Measurements from ENCODE around the gene KAZN.

KAZN gene

GRCh38 chr1:15100880-15101760, 502.6 kb downstream of the KAZN start:
- no peak for DNase-seq
- Histone ChIP-seq H3K4me3 (ENCODE audit: low read length) (peak overlapping the region; percentile 16), H2AFZ (ENCODE audit: low read length) (0 out of 2 replicates have a peak overlapping the region, but pooled peaks have one; percentile 36), H3K27me3 (replicated peaks; ENCODE audit: insufficient read depth, low read length) (peaks cover 12% of the 10 kb centered on the region; the same call in 1 of the 2 replicates), H3F3A (ENCODE audit: insufficient read depth, low read length) (no peaks in the 10 kb centered on the region), H3K36me3 (replicated peaks; ENCODE audit: insufficient read depth, low read length) (no peaks in the 10 kb centered on the region), H3K79me2 (ENCODE audit: low read length) (no peaks in the 10 kb centered on the region), H3K4me1 (ENCODE audit: low read length) (peaks cover 7% of the 10 kb centered on the region), H3K9ac (ENCODE audit: low read length) (no peak overlapping the region), H3K27ac (ENCODE audit: low read length) (no peak overlapping the region), H3K9me2 (replicated peaks; ENCODE audit: insufficient read depth, low read length) (no peaks in the 10 kb centered on the region), H4K20me1 (ENCODE audit: insufficient read depth, low read length) (no peaks in the 10 kb centered on the region), H3K9me3 (replicated peaks; ENCODE audit: insufficient read depth, low read length) (no peaks in the 10 kb centered on the region), H3K4me2 (ENCODE audit: low read depth, low read length) (peak overlapping the region; percentile 75)
- no peak for TF ChIP-seq EZH2phosphoT487 (IDR thresholded peaks at IDR 0.05; ENCODE audit: low read length)
- no peak for TF ChIP-seq EZH2 (optimal IDR thresholded peaks at IDR 0.05; ENCODE audit: low read depth, low read length)
- TF ChIP-seq CTCF (IDR thresholded peaks at IDR 0.05; ENCODE audit: low read length), result no peak

GRCh38 chr1:15101801-15102200, 503.3 kb downstream of the KAZN start:
- Histone ChIP-seq H3K79me2 (ENCODE audit: low read length) (no peaks in the 10 kb centered on the region), H3K27me3 (replicated peaks; ENCODE audit: insufficient read depth, low read length) (peaks cover 12% of the 10 kb centered on the region; the same call in 1 of the 2 replicates), H3K36me3 (replicated peaks; ENCODE audit: insufficient read depth, low read length) (no peaks in the 10 kb centered on the region), H3K9me2 (replicated peaks; ENCODE audit: insufficient read depth, low read length) (no peaks in the 10 kb centered on the region), H4K20me1 (ENCODE audit: insufficient read depth, low read length) (no peaks in the 10 kb centered on the region), H3K9ac (ENCODE audit: low read length) (no peak overlapping the region), H3F3A (ENCODE audit: insufficient read depth, low read length) (no peaks in the 10 kb centered on the region), H3K4me1 (ENCODE audit: low read length) (peaks cover 7% of the 10 kb centered on the region), H2AFZ (ENCODE audit: low read length) (no peak overlapping the region), H3K27ac (ENCODE audit: low read length) (no peak overlapping the region), H3K4me2 (ENCODE audit: low read depth, low read length) (no peak overlapping the region), H3K4me3 (ENCODE audit: low read length) (no peak overlapping the region), H3K9me3 (replicated peaks; ENCODE audit: insufficient read depth, low read length) (no peaks in the 10 kb centered on the region)
- no peak for DNase-seq
- no peak for TF ChIP-seq EZH2 (optimal IDR thresholded peaks at IDR 0.05; ENCODE audit: low read depth, low read length)

GRCh38 chr1:15102646-15103045, 504.2 kb downstream of the KAZN start:
- Histone ChIP-seq H2AFZ (ENCODE audit: low read length) (no peak overlapping the region), H4K20me1 (ENCODE audit: insufficient read depth, low read length) (no peaks in the 10 kb centered on the region), H3F3A (ENCODE audit: insufficient read depth, low read length) (no peaks in the 10 kb centered on the region), H3K4me2 (ENCODE audit: low read depth, low read length) (no peak overlapping the region), H3K79me2 (ENCODE audit: low read length) (no peaks in the 10 kb centered on the region), H3K9me2 (replicated peaks; ENCODE audit: insufficient read depth, low read length) (no peaks in the 10 kb centered on the region), H3K36me3 (replicated peaks; ENCODE audit: insufficient read depth, low read length) (no peaks in the 10 kb centered on the region), H3K9me3 (replicated peaks; ENCODE audit: insufficient read depth, low read length) (no peaks in the 10 kb centered on the region), H3K27ac (ENCODE audit: low read length) (no peak overlapping the region), H3K27me3 (replicated peaks; ENCODE audit: insufficient read depth, low read length) (peaks cover 12% of the 10 kb centered on the region; the same call in 1 of the 2 replicates), H3K4me1 (ENCODE audit: low read length) (peaks cover 7% of the 10 kb centered on the region), H3K4me3 (ENCODE audit: low read length) (no peak overlapping the region), H3K9ac (ENCODE audit: low read length) (no peak overlapping the region)
- no peak for DNase-seq
- TF ChIP-seq EZH2 (optimal IDR thresholded peaks at IDR 0.05; ENCODE audit: low read depth, low read length), result no peak
- TF ChIP-seq EZH2phosphoT487 (IDR thresholded peaks at IDR 0.05; ENCODE audit: low read length), result no peak
- TF ChIP-seq CTCF (IDR thresholded peaks at IDR 0.05; ENCODE audit: low read length), result no peak

GRCh38 chr1:15103211-15103610, 504.7 kb downstream of the KAZN start:
- Histone ChIP-seq H3K9me3 (replicated peaks; ENCODE audit: insufficient read depth, low read length) (no peaks in the 10 kb centered on the region), H3F3A (ENCODE audit: insufficient read depth, low read length) (no peaks in the 10 kb centered on the region), H3K27me3 (replicated peaks; ENCODE audit: insufficient read depth, low read length) (peaks cover 10% of the 10 kb centered on the region; the same call in 1 of the 2 replicates), H3K4me3 (ENCODE audit: low read length) (no peak overlapping the region), H4K20me1 (ENCODE audit: insufficient read depth, low read length) (no peaks in the 10 kb centered on the region), H3K79me2 (ENCODE audit: low read length) (no peaks in the 10 kb centered on the region), H3K4me2 (ENCODE audit: low read depth, low read length) (no peak overlapping the region), H2AFZ (ENCODE audit: low read length) (no peak overlapping the region), H3K9ac (ENCODE audit: low read length) (no peak overlapping the region), H3K36me3 (replicated peaks; ENCODE audit: insufficient read depth, low read length) (no peaks in the 10 kb centered on the region), H3K27ac (ENCODE audit: low read length) (no peak overlapping the region), H3K4me1 (ENCODE audit: low read length) (peaks cover 7% of the 10 kb centered on the region), H3K9me2 (replicated peaks; ENCODE audit: insufficient read depth, low read length) (no peaks in the 10 kb centered on the region)
- DNase-seq, result no peak
- TF ChIP-seq CTCF (IDR thresholded peaks at IDR 0.05; ENCODE audit: low read length) (no peak), EZH2phosphoT487 (IDR thresholded peaks at IDR 0.05; ENCODE audit: low read length) (no peak), EZH2 (optimal IDR thresholded peaks at IDR 0.05; ENCODE audit: low read depth, low read length) (no peak)

All from MM.1S (cell line).